ENCODE results near the gene OR1D2.
"Not testable (repeated sequence)": the region's sequence is repeated elsewhere in the genome, so short reads cannot be mapped to it uniquely, and the experiment has no call there.

GRCh38 chr17:3137494-3137893 lies 33.3 kb upstream of the OR1D2 start:
- not testable (repeated sequence) for TF ChIP-seq TCF4 (CRISPR knock-in tag; IDR thresholded peaks at IDR 0.05; ENCODE audit: borderline replicate concordance); PATZ1 (CRISPR knock-in tag; IDR thresholded peaks at IDR 0.05; ENCODE audit: borderline replicate concordance); CREB5 (CRISPR knock-in tag; IDR thresholded peaks at IDR 0.05; ENCODE audit: low read depth); SNAI2 (CRISPR knock-in tag; IDR thresholded peaks at IDR 0.05); ZFP30 (CRISPR knock-in tag; IDR thresholded peaks at IDR 0.05); ZNF8 (CRISPR knock-in tag; IDR thresholded peaks at IDR 0.05); TSHZ2 (CRISPR knock-in tag; IDR thresholded peaks at IDR 0.05); ZNF70 (CRISPR knock-in tag; IDR thresholded peaks at IDR 0.05); ZFP3 (CRISPR knock-in tag; IDR thresholded peaks at IDR 0.05); PPARA (CRISPR knock-in tag; IDR thresholded peaks at IDR 0.05; ENCODE audit: borderline replicate concordance); TOX (CRISPR knock-in tag; IDR thresholded peaks at IDR 0.05; ENCODE audit: borderline replicate concordance)
